ENCODE data around the gene CFAP126. TPM values are rescaled to one million over a fixed set of nuclear protein-coding genes. Genes with fewer than 3 reads are reported as not detected.

Gene CFAP126
- total and polyA plus RNA-seq, 2 of the 13 experiments (the other 11 are each of a cell fraction or from before 2014, with no cell fraction given), result not detected

GRCh38 chr1:161389691-161390558, 22.2 kb upstream of the CFAP126 start (continued):
- TF ChIP-seq THAP7 (CRISPR knock-in tag; IDR thresholded peaks at IDR 0.05) (no peak), ATF5 (CRISPR knock-in tag; IDR thresholded peaks at IDR 0.05; ENCODE audit: low read depth) (0 out of 2 replicates have a peak, but pooled peaks have one; percentile 26), HOXA3 (CRISPR knock-in tag; IDR thresholded peaks at IDR 0.05) (peak; percentile 87), ZNF24 (IDR thresholded peaks at IDR 0.05) (no peak), GMEB1 (CRISPR knock-in tag; IDR thresholded peaks at IDR 0.05; ENCODE audit: borderline replicate concordance) (no peak), RXRA (CRISPR knock-in tag; IDR thresholded peaks at IDR 0.05) (peak; percentile 39; the same call in 1 of the 2 replicates), EP300 (IDR thresholded peaks at IDR 0.05; ENCODE audit: low read depth in 2 of 2, low read length in 2 of 2) (no peak; a peak in 1 of 4 replicates), EP300 (CRISPR knock-in tag; IDR thresholded peaks at IDR 0.05; ENCODE audit: borderline replicate concordance) (peak; percentile 44; the same call in 1 of the 2 replicates), ZNF619 (CRISPR knock-in tag; IDR thresholded peaks at IDR 0.05) (no peak), ZNF160 (CRISPR knock-in tag; IDR thresholded peaks at IDR 0.05) (no peak), ZNF280D (CRISPR knock-in tag; IDR thresholded peaks at IDR 0.05) (peak; percentile 32; the same call in 1 of the 2 replicates), ZNF546 (CRISPR knock-in tag; conservative IDR thresholded peaks at IDR 0.05) (0 out of 2 replicates have a peak, but pooled peaks have one; percentile 38), ZNF329 (CRISPR knock-in tag; IDR thresholded peaks at IDR 0.05; ENCODE audit: low read depth) (no peak; the same call in 1 of the 2 replicates), UBTF (CRISPR knock-in tag; IDR thresholded peaks at IDR 0.05) (peak; percentile 50), ZNF460 (CRISPR knock-in tag; IDR thresholded peaks at IDR 0.05; ENCODE audit: borderline replicate concordance) (no peak), SOX6 (IDR thresholded peaks at IDR 0.05) (no peak), SOX6 (CRISPR knock-in tag; IDR thresholded peaks at IDR 0.05) (peak; percentile 49), ZMYM2 (CRISPR knock-in tag; IDR thresholded peaks at IDR 0.05) (peak; percentile 78; the same call in 1 of the 2 replicates), MZF1 (CRISPR knock-in tag; IDR thresholded peaks at IDR 0.05; ENCODE audit: borderline replicate concordance) (no peak)

Measured in HepG2 (cell line).